ENCODE data around the gene PAQR8. TPM values are rescaled to one million over a fixed set of nuclear protein-coding genes. Genes with fewer than 3 reads are reported as not detected.

PAQR8 gene
- total and polyA plus RNA-seq, 2 of the 13 experiments (the other 11 are each of a cell fraction or from before 2014, with no cell fraction given) = 37.7 to 50.7 TPM

DNA sequence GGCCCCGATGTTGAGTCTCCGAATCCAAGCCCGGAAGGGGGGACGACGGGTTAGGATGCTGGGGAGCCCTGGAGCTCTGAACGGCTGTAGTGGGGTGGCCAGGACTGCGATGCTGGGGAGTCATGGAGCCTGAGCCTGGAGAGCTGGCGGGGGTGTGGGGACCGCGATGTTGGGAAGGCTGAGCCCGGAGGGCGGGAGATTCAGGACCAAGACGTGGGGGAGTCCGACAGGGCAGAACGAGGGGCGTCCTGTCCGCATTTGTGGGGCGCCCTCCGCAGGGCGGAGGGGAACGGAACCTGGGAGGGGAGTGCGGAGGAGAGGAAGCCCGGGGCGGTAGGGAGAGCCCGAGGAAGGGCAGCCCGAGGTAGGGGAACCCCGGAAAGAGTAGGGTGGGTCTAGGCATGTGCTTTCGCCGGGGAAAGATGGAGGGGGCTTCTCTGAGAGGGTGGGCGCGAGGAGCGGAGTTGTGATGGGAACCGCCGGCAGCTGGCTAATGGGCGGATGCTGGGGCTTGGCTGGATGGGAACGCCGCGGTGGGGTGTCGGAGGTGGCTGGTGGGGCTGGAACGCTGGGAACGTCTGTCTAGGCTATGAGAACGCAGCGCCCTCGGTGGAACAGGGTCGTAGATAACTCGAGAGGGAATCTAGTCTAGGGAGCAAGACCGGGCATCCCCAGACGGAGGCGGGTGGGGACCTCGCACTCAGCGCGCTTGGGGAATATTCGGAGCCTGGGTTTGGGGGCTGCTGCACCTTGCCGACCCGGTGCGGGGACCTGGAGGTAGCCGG lies 684 bp downstream of the PAQR8 start (continued):
- TF ChIP-seq ZNF225 (CRISPR knock-in tag; IDR thresholded peaks at IDR 0.05) = peak; percentile 75; the same call in 1 of the 2 replicates
- no peak for TF ChIP-seq SMARCE1 (IDR thresholded peaks at IDR 0.05; ENCODE audit: borderline replicate concordance)
- TF ChIP-seq ZKSCAN1 (IDR thresholded peaks at IDR 0.05; ENCODE audit: low read length) = no peak
- no peak for TF ChIP-seq SOX5 (CRISPR knock-in tag; IDR thresholded peaks at IDR 0.05; ENCODE audit: borderline replicate concordance)
- TF ChIP-seq, protein P1, sequence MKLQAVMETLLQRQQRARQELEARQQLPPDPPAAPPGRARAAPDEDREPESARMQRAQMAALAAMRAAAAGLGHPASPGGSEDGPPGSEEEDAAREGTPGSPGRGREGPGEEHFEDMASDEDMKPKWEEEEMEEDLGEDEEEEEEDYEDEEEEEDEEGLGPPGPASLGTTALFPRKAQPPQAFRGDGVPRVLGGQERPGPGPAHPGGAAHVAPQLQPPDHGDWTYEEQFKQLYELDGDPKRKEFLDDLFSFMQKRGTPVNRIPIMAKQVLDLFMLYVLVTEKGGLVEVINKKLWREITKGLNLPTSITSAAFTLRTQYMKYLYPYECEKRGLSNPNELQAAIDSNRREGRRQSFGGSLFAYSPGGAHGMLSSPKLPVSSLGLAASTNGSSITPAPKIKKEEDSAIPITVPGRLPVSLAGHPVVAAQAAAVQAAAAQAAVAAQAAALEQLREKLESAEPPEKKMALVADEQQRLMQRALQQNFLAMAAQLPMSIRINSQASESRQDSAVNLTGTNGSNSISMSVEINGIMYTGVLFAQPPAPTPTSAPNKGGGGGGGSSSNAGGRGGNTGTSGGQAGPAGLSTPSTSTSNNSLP (IDR thresholded peaks at IDR 0.05; ENCODE audit: low read depth, low read length) = no peak
- TF ChIP-seq PHF8 (CRISPR knock-in tag; IDR thresholded peaks at IDR 0.05) = peak; percentile 62; the same call in 1 of the 2 replicates
- no peak for TF ChIP-seq ZNF326 (CRISPR knock-in tag; IDR thresholded peaks at IDR 0.05; ENCODE audit: borderline replicate concordance)
- TF ChIP-seq TCF7L2 (IDR thresholded peaks at IDR 0.05; ENCODE audit: low read depth, low read length) = no peak
- TF ChIP-seq EED (CRISPR knock-in tag; IDR thresholded peaks at IDR 0.05) = no peak
- TF ChIP-seq ZBTB7B (CRISPR knock-in tag; IDR thresholded peaks at IDR 0.05) = 0 out of 2 replicates have a peak, but pooled peaks have one; percentile 8
- TF ChIP-seq, protein P2, sequence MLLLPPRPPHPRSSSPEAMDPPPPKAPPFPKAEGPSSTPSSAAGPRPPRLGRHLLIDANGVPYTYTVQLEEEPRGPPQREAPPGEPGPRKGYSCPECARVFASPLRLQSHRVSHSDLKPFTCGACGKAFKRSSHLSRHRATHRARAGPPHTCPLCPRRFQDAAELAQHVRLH (CRISPR knock-in tag; IDR thresholded peaks at IDR 0.05; ENCODE audit: borderline replicate concordance, low read depth) = no peak; the same call in 1 of the 2 replicates
- TF ChIP-seq TBL1XR1 (IDR thresholded peaks at IDR 0.05; ENCODE audit: borderline replicate concordance, low read length, partially characterized antibody) = no peak
- TF ChIP-seq, protein P3, sequence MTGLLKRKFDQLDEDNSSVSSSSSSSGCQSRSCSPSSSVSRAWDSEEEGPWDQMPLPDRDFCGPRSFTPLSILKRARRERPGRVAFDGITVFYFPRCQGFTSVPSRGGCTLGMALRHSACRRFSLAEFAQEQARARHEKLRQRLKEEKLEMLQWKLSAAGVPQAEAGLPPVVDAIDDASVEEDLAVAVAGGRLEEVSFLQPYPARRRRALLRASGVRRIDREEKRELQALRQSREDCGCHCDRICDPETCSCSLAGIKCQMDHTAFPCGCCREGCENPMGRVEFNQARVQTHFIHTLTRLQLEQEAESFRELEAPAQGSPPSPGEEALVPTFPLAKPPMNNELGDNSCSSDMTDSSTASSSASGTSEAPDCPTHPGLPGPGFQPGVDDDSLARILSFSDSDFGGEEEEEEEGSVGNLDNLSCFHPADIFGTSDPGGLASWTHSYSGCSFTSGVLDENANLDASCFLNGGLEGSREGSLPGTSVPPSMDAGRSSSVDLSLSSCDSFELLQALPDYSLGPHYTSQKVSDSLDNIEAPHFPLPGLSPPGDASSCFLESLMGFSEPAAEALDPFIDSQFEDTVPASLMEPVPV (CRISPR knock-in tag; IDR thresholded peaks at IDR 0.05) = no peak
- no peak for TF ChIP-seq THAP11 (CRISPR knock-in tag; IDR thresholded peaks at IDR 0.05)
- no peak for TF ChIP-seq ZSCAN12 (CRISPR knock-in tag; IDR thresholded peaks at IDR 0.05)
- no peak for TF ChIP-seq ARHGAP35 (CRISPR knock-in tag; IDR thresholded peaks at IDR 0.05; ENCODE audit: borderline replicate concordance)
- TF ChIP-seq, protein P4, sequence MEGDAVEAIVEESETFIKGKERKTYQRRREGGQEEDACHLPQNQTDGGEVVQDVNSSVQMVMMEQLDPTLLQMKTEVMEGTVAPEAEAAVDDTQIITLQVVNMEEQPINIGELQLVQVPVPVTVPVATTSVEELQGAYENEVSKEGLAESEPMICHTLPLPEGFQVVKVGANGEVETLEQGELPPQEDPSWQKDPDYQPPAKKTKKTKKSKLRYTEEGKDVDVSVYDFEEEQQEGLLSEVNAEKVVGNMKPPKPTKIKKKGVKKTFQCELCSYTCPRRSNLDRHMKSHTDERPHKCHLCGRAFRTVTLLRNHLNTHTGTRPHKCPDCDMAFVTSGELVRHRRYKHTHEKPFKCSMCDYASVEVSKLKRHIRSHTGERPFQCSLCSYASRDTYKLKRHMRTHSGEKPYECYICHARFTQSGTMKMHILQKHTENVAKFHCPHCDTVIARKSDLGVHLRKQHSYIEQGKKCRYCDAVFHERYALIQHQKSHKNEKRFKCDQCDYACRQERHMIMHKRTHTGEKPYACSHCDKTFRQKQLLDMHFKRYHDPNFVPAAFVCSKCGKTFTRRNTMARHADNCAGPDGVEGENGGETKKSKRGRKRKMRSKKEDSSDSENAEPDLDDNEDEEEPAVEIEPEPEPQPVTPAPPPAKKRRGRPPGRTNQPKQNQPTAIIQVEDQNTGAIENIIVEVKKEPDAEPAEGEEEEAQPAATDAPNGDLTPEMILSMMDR (CRISPR knock-in tag; IDR thresholded peaks at IDR 0.05) = peak; percentile 49
- no peak for TF ChIP-seq JUND (CRISPR knock-in tag; IDR thresholded peaks at IDR 0.05)
- TF ChIP-seq ZNF24 (IDR thresholded peaks at IDR 0.05) = no peak
- TF ChIP-seq HDAC1 (CRISPR knock-in tag; IDR thresholded peaks at IDR 0.05) = peak; percentile 68; the same call in 1 of the 2 replicates
- no peak for TF ChIP-seq HCFC1 (IDR thresholded peaks at IDR 0.05; ENCODE audit: low read depth, low read length)
- TF ChIP-seq RFXAP (CRISPR knock-in tag; IDR thresholded peaks at IDR 0.05; ENCODE audit: borderline replicate concordance) = no peak
- TF ChIP-seq CBX5 (CRISPR knock-in tag; IDR thresholded peaks at IDR 0.05; ENCODE audit: borderline replicate concordance) = no peak; the same call in 1 of the 2 replicates
